HG03066 (cell line): Measurements from ENCODE around the gene ENTREP3.
"Not testable (repeated sequence)": the region's sequence is repeated elsewhere in the genome, so short reads cannot be mapped to it uniquely, and the experiment has no call there.

ENCODE experiments used
- ATAC-seq: cut with Tn5 transposase; IDR thresholded peaks from one replicate; pipeline ENCODE4 v1.9.1; 2021; ENCODE audit warnings: low read depth; ENCODE audit not compliant: unreplicated experiment

Gene ENTREP3, protein sequence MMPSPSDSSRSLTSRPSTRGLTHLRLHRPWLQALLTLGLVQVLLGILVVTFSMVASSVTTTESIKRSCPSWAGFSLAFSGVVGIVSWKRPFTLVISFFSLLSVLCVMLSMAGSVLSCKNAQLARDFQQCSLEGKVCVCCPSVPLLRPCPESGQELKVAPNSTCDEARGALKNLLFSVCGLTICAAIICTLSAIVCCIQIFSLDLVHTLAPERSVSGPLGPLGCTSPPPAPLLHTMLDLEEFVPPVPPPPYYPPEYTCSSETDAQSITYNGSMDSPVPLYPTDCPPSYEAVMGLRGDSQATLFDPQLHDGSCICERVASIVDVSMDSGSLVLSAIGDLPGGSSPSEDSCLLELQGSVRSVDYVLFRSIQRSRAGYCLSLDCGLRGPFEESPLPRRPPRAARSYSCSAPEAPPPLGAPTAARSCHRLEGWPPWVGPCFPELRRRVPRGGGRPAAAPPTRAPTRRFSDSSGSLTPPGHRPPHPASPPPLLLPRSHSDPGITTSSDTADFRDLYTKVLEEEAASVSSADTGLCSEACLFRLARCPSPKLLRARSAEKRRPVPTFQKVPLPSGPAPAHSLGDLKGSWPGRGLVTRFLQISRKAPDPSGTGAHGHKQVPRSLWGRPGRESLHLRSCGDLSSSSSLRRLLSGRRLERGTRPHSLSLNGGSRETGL

DNA sequence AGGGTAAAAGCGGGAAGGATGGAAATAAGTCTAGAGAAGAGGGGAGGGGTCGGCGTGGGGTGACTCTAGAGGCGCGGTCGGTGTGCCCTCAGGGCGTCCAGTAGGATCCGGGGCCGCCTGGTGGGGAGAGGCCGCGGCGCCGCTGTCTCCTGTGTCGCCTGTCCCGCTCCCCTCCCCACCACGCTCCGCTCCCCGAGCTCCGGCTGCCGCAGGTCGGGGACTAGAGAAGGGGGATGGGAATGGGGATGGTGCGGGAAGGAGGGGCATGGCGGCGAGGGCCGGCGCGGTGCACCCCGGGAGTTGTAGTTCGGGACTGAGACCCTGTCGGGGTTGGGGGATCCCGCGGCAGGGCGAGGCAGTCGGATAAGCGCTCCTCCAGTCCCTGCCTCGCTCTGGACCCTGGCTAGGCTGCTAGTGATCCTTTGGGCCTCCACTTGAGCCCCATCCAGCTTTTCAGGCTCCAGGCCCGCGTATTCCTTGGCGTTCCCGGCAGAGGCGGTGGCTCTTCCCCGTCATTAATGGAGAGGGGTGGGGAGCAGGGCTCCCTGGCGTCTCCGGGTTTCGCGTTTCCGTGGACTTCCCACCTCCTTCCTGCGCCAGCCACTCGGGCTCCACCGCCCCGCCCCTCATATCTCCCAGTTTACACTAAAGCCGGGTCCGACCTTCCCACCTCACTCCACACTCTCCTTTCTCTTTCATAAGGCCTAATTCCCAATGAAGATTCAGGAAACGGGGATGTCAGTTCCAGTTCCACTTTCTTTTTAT, at the start of gene ENTREP3:
TSS of gene ENTREP3 (minus strand) at position 241 of the 765 bp plus-strand sequence. CDS start 606 bp downstream, outside the sequence.
- peak; percentile 50 for ATAC-seq

DNA sequence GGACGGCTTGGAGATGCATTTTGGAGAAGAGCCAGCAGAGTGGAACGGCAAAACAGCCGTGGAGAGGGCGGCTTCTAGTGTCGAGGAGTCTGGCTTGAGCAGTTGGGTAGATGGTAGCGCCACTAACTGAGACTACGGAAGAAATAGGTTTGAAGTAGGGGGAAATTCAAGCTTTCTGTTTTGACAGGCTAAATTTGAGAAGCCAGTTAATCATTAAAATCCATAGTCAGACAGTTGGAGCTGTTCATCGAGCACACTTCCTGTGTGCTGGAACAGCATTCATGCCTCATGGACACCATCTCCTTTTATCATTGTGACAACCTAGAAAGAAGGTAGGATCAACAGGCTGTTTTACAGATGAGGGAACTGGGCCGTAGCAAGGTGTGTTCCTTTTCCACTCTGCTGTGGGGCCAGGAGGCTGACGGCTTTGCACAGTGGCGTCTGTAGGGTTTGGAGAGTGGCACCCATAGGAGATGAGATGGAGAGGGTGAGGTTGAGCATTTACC, 49.3 kb upstream of the ENTREP3 start:
- no peak for ATAC-seq

DNA sequence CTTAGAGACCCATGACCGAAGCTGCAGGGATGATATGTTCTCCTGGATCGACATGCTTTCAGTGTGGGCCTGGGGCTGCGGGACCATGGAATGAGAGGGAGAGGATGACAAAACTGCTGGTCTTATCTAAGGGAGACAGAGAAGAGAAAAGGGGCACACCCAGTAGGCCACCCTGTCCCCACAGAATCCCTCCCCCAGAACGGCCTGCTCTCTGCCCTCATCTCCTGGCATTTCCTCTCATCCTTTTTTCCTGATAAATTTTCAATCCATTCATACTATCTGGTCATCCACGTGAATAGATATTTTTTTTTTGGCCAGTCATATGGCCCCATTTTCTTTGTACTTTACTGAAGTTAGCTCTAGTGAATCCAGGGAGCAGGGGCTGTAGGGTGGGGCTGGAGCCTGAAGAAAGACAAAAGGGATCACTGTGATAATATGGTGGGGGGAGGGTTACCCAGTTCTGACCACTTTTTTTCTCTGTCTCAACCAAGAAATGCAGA, 46.1 kb upstream of the ENTREP3 start, which contains the start of gene PKLR:
TSS of gene PKLR (minus strand) at position 97 of the 500 bp plus-strand sequence. CDS start at position 54, 43 bp downstream.
- no peak for ATAC-seq

DNA sequence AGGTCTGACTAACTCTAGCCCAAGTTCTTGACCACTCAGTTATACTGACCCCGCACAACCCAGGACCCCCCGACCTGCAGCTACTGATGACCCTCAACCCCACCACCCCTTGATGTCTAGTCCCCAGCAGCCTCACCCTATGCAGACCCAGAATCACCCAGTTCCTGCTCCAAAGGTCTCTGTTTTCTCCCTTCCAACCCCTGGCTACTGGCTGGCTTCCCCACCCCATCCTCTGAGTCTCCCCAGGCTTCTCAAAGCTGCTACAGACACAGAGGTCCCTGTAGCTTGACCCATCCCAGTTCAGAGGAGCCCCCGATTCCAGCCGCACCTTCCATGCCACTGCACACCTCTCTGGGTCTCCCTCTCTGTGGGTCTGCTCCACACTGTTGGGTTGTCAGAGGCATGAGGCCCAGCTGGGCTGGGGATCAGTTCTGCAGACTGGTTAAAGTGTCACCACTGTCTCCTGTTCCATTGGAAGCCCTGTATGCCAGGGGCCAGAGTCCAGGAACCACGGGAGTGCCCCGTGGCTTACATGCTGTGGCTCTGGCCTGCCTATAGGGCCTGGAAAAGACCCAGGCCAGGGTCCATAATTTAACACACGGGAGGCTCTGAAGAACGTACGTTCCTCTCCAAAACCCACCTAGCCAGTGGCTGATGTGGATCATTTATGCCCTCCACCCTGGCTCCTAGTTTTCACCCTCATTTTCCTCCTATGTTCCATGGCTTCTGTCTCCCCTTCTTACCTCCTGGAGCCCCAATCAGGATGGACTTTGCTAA, 45.5 kb upstream of the ENTREP3 start:
- ATAC-seq, result no peak

DNA sequence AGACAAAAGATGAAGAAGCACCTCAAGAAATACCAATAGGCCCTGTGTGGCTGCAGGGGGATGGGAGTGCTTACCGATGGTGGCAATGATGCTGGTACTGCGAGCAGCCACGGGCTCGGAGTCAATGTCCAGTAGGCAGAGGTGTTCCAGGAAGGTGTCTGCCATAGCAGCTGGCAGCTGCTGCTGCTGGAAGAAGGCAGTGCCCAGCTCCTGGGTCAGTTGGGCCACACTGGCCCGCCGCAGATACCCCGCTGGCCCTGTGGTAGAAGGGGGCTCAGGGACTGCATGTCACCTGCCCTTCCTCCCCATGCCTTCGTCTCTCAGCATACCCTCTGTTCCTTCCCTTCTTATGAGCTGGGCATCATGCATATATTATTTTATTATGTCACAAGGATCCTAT, 44.7 kb upstream of the ENTREP3 start:
- no peak for ATAC-seq

DNA sequence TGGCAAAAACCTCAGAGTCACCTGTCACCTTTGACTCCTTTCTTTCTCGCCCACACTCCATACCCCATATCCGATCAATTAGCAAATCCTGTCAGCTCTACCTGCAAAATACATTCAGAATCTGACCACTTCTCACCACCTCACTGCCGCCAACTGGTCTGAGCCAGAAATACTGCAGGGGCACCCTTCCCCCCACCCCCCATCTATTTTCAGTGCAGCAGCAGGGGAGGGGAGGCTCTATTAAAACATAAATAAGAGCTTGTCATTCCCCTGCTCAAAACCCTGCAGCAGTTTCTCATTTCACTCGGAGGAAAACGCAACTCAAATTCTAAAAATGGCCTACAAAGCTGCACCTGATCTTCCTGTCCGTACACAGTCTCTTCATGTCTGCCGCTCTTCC, 42.1 kb upstream of the ENTREP3 start:
- ATAC-seq, result no peak

DNA sequence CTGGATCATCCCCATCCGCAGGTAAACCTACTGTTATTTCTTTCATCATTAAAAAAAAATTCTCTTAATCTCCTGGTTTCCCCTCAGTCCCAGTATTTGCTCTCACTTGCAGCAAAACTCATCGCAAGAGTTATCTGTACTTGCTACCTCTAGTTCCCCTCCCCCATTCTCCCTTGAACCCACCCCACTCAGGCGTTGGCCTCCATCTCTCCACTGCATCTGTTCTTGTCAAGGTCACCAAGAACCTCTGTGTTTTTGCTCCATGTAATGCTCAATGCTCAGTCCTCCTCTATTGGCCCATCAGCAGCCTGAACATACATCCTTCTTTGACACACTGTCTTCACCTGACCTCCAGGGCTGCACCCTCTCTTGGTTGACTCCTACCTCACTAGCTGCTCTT, 41.4 kb upstream of the ENTREP3 start:
- ATAC-seq, result no peak

DNA sequence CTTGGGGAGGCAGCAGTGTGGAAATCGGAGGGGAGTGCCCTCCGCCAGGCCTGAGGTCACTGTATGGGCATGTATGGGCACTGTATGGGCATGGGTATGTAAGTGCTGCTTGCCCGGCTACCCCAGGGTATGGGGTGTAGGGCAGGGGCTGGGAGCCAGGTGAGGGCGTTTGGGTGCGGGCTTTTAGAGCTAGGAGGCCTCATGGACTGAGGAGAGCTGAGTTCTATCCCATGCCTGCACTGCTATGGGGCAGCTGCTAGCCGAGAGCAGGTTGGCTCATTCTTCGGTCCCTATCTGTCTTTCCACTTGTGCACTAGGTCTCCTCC, 40.6 kb upstream of the ENTREP3 start:
- ATAC-seq, result no peak

DNA sequence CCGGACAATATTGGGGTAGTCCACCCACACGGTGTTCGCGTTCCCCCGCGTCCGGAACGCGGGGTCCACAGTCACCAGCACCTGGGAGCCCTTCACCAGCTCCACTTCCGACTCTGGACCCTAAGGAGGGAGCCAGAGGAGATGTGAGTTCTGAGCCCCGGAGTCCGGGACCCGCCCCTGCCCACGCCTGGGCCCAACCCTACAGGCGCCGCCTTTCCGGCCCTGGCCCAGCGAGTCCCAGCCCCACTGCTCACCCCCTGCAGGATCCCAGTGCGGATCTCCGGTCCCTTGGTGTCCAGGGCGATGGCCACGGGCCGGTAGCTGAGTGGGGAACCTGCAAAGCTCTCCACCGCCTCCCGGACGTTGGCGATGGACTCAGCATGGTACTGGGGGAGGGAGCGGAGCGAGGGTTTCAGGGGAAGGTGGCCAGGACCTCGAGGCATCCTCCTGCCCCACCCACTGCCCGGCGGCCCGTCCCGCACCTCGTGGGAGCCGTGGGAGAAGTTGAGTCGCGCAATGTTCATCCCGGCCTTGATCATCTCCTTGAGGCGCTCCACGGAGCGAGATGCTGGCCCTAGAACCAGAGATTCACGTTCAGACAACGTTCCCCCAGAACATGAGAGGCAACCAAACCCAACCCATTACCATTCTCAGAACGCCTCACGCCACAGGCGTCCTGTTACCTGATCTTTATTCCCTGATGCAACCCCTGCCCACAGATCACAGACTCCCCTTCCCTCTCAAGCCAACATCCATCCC, 40.1 kb upstream of the ENTREP3 start:
- ATAC-seq, result no peak

DNA sequence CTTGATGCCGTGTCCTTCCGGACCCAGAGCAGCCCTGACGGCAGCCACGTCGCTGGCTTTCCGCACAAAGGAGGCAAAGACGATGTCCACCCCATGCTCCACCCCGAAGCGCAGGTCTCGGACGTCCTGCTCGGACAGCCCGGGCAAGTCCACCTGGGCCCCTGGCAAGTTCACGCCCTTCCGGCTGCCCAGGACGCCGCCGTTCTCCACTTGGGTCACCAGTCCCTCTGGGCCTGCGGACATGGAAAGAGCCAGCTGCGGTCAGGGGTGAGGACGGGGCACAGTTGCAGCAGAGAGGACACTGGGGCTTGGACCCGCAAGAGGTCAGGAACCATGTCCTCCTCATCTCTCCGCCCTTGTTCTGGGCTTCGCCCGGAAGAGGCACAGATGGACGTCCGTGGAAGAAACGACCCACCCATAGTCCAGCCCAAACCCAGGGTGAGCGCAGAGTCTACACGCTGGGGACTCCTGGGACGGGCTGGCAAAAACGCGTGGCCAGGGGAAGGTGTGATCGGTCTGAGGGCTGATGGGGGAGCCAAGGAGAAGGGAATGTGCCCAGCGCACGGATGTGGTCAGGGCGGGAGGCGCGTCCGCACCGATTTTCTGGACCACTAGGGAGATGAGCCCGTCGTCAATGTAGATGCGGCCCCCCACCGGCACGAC, 39.4 kb upstream of the ENTREP3 start:
- no peak for ATAC-seq

DNA sequence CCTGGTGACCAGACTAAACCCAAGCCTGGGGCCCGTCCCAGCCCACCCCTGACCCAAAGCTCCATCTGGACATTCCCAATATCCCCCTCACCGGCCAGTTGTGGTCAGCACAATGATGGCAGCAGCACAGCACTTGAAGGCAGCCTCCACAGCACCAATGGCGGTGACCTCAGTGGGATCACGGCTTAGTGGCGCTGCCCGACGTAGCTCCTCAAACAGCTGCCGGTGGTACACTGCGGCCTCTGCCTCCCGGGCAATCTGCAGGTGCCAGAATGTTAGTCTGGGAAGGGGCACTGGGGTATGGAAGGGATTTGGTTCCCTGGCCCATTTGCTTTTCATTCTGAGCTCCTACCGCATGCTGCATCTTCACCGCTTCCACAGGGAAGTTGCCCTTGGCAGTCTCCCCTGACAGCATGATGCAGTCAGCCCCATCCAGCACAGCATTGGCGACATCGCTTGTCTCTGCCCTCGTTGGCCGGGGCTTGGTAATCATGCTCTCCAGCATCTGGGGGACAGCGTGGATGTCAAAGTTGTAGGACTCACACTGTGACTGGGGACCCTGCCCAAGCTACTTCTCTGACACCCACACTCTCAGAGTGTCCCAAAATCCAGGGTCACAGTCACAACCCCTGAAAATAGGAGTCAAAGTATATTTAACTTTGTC, 37.9 kb upstream of the ENTREP3 start:
- ATAC-seq, result no peak

DNA sequence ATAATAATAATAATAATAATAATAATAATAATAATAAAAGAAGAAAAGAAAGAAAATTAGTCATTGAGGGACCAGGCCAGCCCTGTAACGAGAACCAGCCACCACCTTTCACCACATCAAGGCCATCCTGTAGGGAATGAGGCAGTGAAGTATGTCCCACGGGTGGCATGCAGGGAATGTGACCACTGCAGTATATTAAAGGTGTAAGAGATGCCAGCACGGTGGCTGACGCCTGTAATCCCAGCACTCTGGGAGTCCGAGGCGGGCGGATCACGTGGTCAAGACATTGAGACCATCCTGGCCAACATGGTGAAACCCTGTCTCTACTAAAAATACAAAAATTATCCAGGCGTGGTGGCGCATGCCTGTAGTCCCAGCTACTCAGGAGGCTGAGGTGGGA, 35.7 kb upstream of the ENTREP3 start:
- not testable (repeated sequence) for ATAC-seq

DNA sequence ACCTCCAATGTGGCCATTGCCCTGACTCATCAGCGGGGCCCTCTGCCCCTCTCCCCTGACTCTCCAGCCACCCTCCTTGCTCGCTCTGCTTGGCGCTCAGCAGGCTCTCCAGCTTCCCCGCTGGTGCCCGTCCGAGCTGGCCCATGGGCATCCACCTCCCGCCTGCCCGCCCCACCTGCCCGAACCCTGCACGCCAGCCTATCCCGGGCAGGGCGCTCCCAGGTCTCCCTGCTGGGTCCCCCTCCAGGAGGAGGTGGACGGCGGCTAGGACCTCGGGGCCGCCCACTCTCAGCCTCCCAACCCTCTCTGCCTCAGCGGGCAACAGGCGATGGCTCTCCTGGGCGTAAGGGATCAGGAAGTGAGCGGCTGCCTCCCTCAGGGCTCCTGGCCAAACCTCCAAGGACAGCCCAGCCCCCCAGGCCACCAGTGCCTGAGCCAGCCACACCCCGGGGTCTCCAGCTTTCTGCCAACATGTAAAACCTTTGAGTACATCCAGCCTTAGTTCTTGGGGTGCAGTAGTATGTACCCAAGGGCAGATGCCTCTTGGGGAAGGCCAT, 32.8 kb upstream of the ENTREP3 start:
- ATAC-seq, result no peak

DNA sequence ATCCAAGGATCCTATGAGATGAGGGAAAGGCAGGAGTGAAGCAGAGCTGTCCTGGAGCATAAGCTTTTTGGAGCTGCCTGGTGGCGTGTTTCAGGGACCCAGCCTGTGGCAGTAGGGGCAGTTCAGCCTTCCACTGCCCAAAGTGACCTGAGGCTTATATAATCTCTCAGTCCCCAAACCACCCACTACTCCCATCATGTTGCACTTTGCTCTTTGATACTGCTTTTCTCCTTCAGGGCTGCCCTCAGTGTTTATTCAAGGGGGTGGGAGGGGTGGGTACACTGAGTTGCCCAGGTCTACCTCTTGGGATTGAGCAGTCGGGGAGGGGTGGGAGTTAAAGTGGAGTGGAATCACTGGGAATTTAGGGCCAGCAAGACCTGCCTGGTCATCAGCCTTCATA, 31.3 kb upstream of the ENTREP3 start:
- no peak for ATAC-seq

DNA sequence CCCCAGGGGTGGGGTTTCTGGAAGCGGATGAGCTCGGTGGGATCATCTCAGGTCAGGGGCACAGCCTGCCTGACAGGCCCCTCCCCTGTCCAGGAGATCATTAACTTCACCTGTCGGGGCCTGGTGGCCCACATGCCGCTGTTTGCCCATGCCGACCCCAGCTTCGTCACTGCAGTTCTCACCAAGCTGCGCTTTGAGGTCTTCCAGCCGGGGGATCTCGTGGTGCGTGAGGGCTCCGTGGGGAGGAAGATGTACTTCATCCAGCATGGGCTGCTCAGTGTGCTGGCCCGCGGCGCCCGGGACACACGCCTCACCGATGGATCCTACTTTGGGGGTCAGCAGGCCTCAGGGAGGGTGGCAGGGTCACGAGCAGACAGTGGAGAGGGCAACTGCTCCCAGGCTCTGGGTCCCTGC, 30.4 kb upstream of the ENTREP3 start:
- ATAC-seq, result no peak

DNA sequence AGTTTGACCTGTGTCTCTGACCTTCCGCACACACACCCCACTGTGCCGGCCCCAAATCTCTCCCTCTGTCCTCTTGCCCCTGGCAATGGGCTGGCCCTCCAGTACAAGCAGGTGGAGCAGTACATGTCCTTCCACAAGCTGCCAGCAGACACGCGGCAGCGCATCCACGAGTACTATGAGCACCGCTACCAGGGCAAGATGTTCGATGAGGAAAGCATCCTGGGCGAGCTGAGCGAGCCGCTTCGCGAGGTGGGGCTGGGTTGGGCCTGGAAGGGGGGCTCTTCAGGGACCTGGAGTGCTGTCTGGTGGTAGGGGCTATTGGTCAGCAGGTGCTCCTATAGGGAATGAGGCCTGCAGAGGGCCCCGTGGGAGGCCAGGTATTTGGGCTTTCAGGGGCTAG, 29.8 kb upstream of the ENTREP3 start:
- ATAC-seq, result no peak

DNA sequence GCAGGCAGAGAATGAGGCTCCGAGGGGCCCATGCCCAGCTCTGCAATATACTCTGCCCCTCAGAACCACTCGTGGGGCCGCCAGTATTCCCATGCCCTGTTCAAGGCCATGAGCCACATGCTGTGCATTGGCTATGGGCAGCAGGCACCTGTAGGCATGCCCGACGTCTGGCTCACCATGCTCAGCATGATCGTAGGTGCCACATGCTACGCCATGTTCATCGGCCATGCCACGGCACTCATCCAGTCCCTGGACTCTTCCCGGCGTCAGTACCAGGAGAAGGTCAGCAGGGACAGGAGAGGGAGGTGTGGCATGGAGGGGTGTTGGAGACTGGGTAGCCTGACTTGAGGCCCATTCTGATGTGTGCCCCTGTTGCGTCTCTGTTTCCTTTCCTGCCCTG, 29.2 kb upstream of the ENTREP3 start:
- ATAC-seq, result no peak

DNA sequence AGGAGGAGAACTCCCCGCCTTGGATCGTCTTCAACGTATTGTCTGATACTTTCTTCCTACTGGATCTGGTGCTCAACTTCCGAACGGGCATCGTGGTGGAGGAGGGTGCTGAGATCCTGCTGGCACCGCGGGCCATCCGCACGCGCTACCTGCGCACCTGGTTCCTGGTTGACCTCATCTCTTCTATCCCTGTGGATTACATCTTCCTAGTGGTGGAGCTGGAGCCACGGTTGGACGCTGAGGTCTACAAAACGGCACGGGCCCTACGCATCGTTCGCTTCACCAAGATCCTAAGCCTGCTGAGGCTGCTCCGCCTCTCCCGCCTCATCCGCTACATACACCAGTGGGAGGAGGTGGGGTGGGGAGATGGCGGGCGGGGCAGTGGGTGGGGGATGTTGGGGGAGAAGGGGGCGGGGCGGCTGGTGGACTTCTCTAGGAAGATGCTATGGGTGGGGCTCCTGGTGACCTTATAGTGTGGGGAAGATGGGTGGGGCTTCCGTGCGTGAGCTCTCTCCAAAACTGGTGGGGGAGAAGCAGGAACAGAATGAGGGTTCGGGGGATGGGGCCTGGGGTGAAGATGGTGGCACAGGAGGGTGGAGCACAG, 27.3 kb upstream of the ENTREP3 start:
- no peak for ATAC-seq
